Stimulated activated memory B cell treated with anti-CD40 and anti-IgM and Interleukin-4, amounts not matched to agents 10 μg/mL and 1 μg/mL and 100 μg/mL, for 72 hours (primary cell): ENCODE results near the gene LARP4.
"Not testable (repeated sequence)": the region's sequence is repeated elsewhere in the genome, so short reads cannot be mapped to it uniquely, and the experiment has no call there.

Source experiments
- ATAC-seq: fragments of 150-1000 bp; cut with Tn5 transposase; 2 replicates; pipeline ENCODE4 v1.10.0; 2021
- H3K27ac Mint-ChIP-seq: one replicate; pipeline ENCODE4 v1.8.0; 2022; ENCODE audit warnings: mild to moderate bottlenecking, mixed read lengths
- H3K27me3 Mint-ChIP-seq: one replicate; pipeline ENCODE4 v1.8.0; 2022; ENCODE audit warnings: mixed read lengths
- H3K36me3 Mint-ChIP-seq: one replicate; pipeline ENCODE4 v1.8.0; 2022; ENCODE audit warnings: mixed read lengths
- H3K4me1 Mint-ChIP-seq: one replicate; pipeline ENCODE4 v1.8.0; 2022; ENCODE audit warnings: mixed read lengths
- H3K4me3 Mint-ChIP-seq: one replicate; pipeline ENCODE4 v1.8.0; 2022; ENCODE audit warnings: mild to moderate bottlenecking, moderate library complexity, mixed read lengths
- H3K9me3 Mint-ChIP-seq: one replicate; pipeline ENCODE4 v1.8.0; 2022; ENCODE audit warnings: mixed read lengths

Gene LARP4

DNA sequence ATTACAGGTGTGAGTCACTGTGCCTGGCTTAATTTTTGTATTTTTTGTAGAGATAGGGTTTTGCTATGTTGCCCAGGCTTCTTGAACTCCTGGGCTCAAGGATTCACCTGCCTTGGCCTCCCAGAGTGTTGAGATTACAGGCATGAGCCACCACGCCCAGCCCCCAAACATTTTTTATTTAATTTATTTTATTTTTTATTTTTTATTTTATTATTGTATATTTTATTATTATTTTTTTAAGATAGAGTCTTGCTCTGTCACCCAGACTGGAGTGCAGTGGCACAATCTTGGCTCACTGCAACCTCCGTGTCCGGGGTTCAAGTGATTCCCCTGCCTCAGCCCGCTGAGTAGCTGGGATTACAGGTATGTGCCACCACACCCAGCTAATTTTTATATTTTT, 121.1 kb downstream of the LARP4 start:
- not testable (repeated sequence) for H3K9me3 Mint-ChIP-seq, H3K4me3 Mint-ChIP-seq, ATAC-seq, H3K27ac Mint-ChIP-seq, H3K27me3 Mint-ChIP-seq
- H3K4me1 Mint-ChIP-seq: peaks cover 43% of the 10 kb centered on the region
- H3K36me3 Mint-ChIP-seq: peaks cover 27% of the 10 kb centered on the region

DNA sequence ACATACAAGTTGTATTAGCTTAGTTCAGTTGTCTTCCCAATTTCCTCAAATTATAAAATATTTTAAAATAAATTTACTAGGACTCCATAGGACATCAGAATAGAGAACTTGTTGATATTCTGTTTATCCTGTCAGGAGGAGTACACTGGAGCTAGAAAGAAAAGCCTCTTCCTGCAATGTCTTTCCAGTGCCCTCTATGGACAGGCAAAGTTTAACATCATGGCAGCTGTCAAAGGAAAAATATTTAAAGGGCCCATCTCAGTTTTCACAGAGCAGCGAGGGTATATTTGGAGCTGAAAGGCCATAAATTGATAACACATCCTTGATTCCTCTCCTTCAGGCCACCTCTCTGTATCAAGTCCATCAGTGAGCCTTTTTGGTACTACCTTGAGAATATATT, 123.1 kb downstream of the LARP4 start:
- Mint-ChIP-seq H3K36me3 (peaks cover 32% of the 10 kb centered on the region), H3K9me3 (no peaks in the 10 kb centered on the region), H3K4me1 (peaks cover 53% of the 10 kb centered on the region), H3K27ac (no peak overlapping the region), H3K27me3 (no peaks in the 10 kb centered on the region), H3K4me3 (no peak overlapping the region)
- no peak for ATAC-seq

DNA sequence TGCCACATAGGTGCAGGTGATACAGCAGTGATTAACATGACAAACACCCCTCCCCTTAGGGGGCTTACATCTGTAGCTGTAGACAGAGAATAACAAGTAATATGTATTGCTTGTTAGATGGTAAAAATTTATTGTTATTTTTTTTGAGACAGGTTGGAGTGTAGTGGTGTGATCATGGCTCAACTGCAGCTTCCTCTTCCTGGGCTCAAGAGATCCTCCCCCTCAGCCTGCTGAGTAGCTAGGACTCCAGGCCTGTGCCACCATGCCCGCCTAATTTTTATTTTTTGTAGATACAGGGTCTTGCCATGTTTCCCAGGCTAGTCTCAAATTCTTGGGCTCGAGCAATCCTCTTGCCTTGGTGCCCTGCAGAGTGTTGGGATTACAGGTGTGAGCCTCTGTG, 123.9 kb downstream of the LARP4 start:
- Mint-ChIP-seq H3K27ac (peak overlapping the region; percentile 13), H3K27me3 (no peaks in the 10 kb centered on the region), H3K36me3 (peaks cover 39% of the 10 kb centered on the region), H3K4me1 (peaks cover 61% of the 10 kb centered on the region), H3K4me3 (no peak overlapping the region), H3K9me3 (no peaks in the 10 kb centered on the region)
- ATAC-seq: no peak

- no peaks in the 10 kb centered on the region for H3K9me3 Mint-ChIP-seq
- peak overlapping the region; percentile 86 for H3K27ac Mint-ChIP-seq
- no peaks in the 10 kb centered on the region for H3K27me3 Mint-ChIP-seq
- no peak overlapping the region for H3K4me3 Mint-ChIP-seq
- no peak for ATAC-seq
- peaks cover 39% of the 10 kb centered on the region for H3K36me3 Mint-ChIP-seq
- peaks cover 55% of the 10 kb centered on the region for H3K4me1 Mint-ChIP-seq
Measured at GRCh38 chr12:50525422-50525821, 124.7 kb downstream of the LARP4 start.

DNA sequence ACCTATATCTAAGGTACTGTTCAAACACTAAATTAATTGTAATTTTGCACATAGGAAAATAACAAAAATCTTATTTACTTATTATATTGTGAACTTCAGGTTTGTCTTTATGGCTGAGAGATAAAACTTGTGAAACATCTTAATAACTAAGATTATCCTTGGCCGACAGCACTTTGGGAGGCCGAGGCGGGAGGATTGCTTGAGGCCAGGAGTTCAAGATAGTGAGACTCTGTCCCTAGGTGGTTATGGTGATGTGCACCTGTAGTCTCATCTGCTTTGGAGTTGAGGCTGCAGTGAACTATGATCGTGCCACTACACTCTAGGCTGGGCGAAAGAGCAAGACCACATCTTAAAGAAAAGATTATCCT, 126.7 kb downstream of the LARP4 start:
- Mint-ChIP-seq H3K27ac (no peak overlapping the region), H3K4me1 (peaks cover 46% of the 10 kb centered on the region), H3K27me3 (no peaks in the 10 kb centered on the region), H3K36me3 (peaks cover 37% of the 10 kb centered on the region), H3K4me3 (no peak overlapping the region), H3K9me3 (no peaks in the 10 kb centered on the region)
- ATAC-seq: no peak

DNA sequence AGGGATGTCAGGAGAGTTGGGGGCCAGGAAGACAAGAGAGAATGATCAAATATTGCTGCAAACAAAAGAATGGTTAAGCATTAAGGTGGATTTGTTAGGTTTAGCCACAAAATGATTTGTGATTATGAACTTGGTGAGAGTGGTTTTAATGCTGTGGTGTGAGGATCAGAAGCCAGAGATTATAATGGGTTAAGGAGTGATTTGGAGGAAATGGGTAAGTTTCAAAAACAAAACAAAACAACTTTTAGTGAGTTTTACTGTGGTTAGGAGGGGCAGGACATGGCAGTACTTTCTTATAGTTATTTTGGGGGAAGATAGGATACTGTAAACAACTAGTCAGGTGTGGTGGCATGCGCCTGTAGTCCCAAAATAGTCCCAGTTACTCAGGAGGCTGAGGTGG, 128.1 kb downstream of the LARP4 start:
- peak overlapping the region; percentile 63 for H3K27ac Mint-ChIP-seq
- no peaks in the 10 kb centered on the region for H3K9me3 Mint-ChIP-seq
- no peak for ATAC-seq
- H3K4me3 Mint-ChIP-seq: no peak overlapping the region
- H3K36me3 Mint-ChIP-seq: peaks cover 31% of the 10 kb centered on the region
- no peaks in the 10 kb centered on the region for H3K27me3 Mint-ChIP-seq
- peaks cover 42% of the 10 kb centered on the region for H3K4me1 Mint-ChIP-seq

DNA sequence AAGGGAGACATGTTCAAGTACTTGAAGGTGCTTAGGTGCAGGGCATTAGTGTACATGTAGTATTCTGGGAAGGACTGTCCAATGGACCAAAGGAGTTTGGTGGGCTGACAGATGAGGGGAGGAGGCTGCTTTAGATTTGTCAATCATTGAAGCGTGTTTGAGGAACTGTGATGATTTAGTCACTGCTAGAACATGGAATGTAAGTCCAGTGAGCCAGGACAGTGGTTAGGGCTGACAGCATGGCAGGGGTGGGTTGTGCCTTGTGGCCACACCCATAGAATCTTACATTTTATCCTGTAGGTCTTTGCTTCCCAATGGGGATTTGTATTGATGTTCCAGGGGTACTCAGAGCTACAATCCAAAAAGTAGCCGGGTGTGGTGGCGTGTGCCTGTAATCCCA, 128.7 kb downstream of the LARP4 start:
- Mint-ChIP-seq H3K4me1 (peaks cover 36% of the 10 kb centered on the region), H3K9me3 (no peaks in the 10 kb centered on the region), H3K36me3 (peaks cover 27% of the 10 kb centered on the region), H3K27me3 (no peaks in the 10 kb centered on the region), H3K27ac (peak overlapping the region; percentile 63), H3K4me3 (no peak overlapping the region)
- ATAC-seq: no peak
